GM23338 (cell line): Measurements from ENCODE around the gene JPH3. TPM values are rescaled to one million over a fixed set of nuclear protein-coding genes. Genes with fewer than 3 reads are reported as not detected.

ENCODE experiments used
- ATAC-seq: fragments of 200-7000 bp; cut with Tn5 transposase; 3 replicates; pipeline ENCODE4 v1.9.1; 2020
- DNase-seq: peaks from one replicate; pipeline ENCODE4 v3.0.0-alpha.2; 2015; ENCODE audit warnings: low spot score
- H2AFZ ChIP-seq: fragments of 200-600 bp; sonication (generic); 2 replicates; pipeline ENCODE4 v1.8.0; 2016; ENCODE audit warnings: antibody characterized with exemption, mild to moderate bottlenecking, moderate library complexity
- H3F3A ChIP-seq: fragments of 200-600 bp; sonication (generic); replicated peaks from 2 replicates; pipeline ENCODE4 v1.8.0; 2017; ENCODE audit warnings: antibody characterized with exemption, mixed run types, low read depth
- H3K27ac ChIP-seq: fragments of 200-600 bp; sonication (generic); 2 replicates; pipeline ENCODE4 v1.6.1; 2016; ENCODE audit warnings: low read depth
- H3K27me3 ChIP-seq: fragments of 200-600 bp; sonication (generic); 2 replicates; pipeline ENCODE4 v1.8.0; 2016; ENCODE audit warnings: mild to moderate bottlenecking, mixed run types, moderate library complexity; ENCODE audit not compliant: insufficient read depth
- H3K36me3 ChIP-seq: fragments of 200-600 bp; sonication (generic); 2 replicates; pipeline ENCODE4 v1.8.0; 2016; ENCODE audit warnings: mild to moderate bottlenecking; ENCODE audit not compliant: insufficient read depth
- H3K4me1 ChIP-seq: fragments of 200-600 bp; sonication (generic); 2 replicates; pipeline ENCODE4 v1.8.0; 2016; ENCODE audit warnings: mild to moderate bottlenecking, moderate library complexity; ENCODE audit not compliant: insufficient read depth
- H3K4me2 ChIP-seq: fragments of 200-600 bp; sonication (generic); 2 replicates; pipeline ENCODE4 v1.7.1; 2017; ENCODE audit warnings: mixed run types
- H3K4me3 ChIP-seq: fragments of 200-600 bp; sonication (generic); 2 replicates; pipeline ENCODE4 v1.6.1; 2016; ENCODE audit warnings: mixed run types
- H3K79me2 ChIP-seq: fragments of 200-600 bp; sonication (generic); replicated peaks from 2 replicates; pipeline ENCODE4 v1.8.0; 2017; ENCODE audit warnings: mild to moderate bottlenecking; ENCODE audit not compliant: insufficient read depth
- H3K9me2 ChIP-seq: fragments of 200-600 bp; sonication (generic); 2 replicates; pipeline ENCODE4 v1.8.0; 2017; ENCODE audit not compliant: insufficient read depth
- H4K20me1 ChIP-seq: fragments of 200-600 bp; sonication (generic); replicated peaks from 2 replicates; pipeline ENCODE4 v1.8.0; 2017; ENCODE audit warnings: mild to moderate bottlenecking; ENCODE audit not compliant: insufficient read depth
- H3K27ac Mint-ChIP-seq: 2 replicates; pipeline ENCODE4 v1.8.0; 2020; ENCODE audit warnings: inconsistent platforms, mild to moderate bottlenecking, moderate library complexity, mixed read lengths
- H3K27me3 Mint-ChIP-seq: 3 replicates; pipeline ENCODE4 v1.8.0; 2022; ENCODE audit warnings: low read depth, mild to moderate bottlenecking, moderate library complexity, mixed read lengths, inconsistent platforms; ENCODE audit not compliant: insufficient read depth, poor library complexity
- H3K36me3 Mint-ChIP-seq: 3 replicates; pipeline ENCODE4 v1.8.0; 2021; ENCODE audit warnings: low read depth, mild to moderate bottlenecking, inconsistent platforms, moderate library complexity, mixed read lengths
- H3K4me1 Mint-ChIP-seq: 3 replicates; pipeline ENCODE4 v1.8.0; 2020; ENCODE audit warnings: mild to moderate bottlenecking, inconsistent platforms, mixed read lengths
- H3K4me3 Mint-ChIP-seq: 3 replicates; pipeline ENCODE4 v1.8.0; 2021; ENCODE audit warnings: moderate library complexity, mild to moderate bottlenecking, inconsistent platforms, mixed read lengths
- H3K9me3 Mint-ChIP-seq: 3 replicates; pipeline ENCODE4 v1.8.0; 2020; ENCODE audit warnings: moderate library complexity, mild to moderate bottlenecking, inconsistent platforms, mixed read lengths
- CTCF ChIP-seq, 2 experiments: fragments of 200-600 bp in 1 of 2; sonication (generic) in 1 of 2; conservative IDR thresholded peaks; 2 replicates each; pipeline versions ENCODE4 v1.5.1 to v1.6.1; 2016 to 2017; ENCODE audit warnings: antibody characterized with exemption in 2 of 2, low read depth in 2 of 2, mild to moderate bottlenecking in 2 of 2, moderate library complexity in 1 of 2
- ETS1 ChIP-seq: IDR thresholded peaks from 2 replicates; pipeline ENCODE4 v1.6.1; 2016; ENCODE audit warnings: antibody characterized with exemption
- EZH2 ChIP-seq: fragments of 200-600 bp; sonication (generic); IDR thresholded peaks from one replicate; pipeline ENCODE4 v1.8.0; 2017; ENCODE audit warnings: antibody characterized with exemption, mild to moderate bottlenecking, low read depth; ENCODE audit not compliant: unreplicated experiment
- EZH2phosphoT487 ChIP-seq: fragments of 200-600 bp; sonication (generic); IDR thresholded peaks from one replicate; pipeline ENCODE4 v1.8.1; 2018; ENCODE audit warnings: antibody characterized with exemption; ENCODE audit not compliant: unreplicated experiment
- JUNB ChIP-seq: IDR thresholded peaks from one replicate; pipeline ENCODE4 v1.6.1; 2016; ENCODE audit warnings: antibody characterized with exemption; ENCODE audit not compliant: unreplicated experiment
- NANOG ChIP-seq: IDR thresholded peaks from 2 replicates; pipeline ENCODE4 v1.6.1; 2016; ENCODE audit warnings: antibody characterized with exemption, borderline replicate concordance
- REST ChIP-seq: IDR thresholded peaks from one replicate; pipeline ENCODE4 v1.6.1; 2018; ENCODE audit warnings: antibody characterized with exemption; ENCODE audit not compliant: unreplicated experiment
- STAT1 ChIP-seq: IDR thresholded peaks from one replicate; pipeline ENCODE4 v1.6.1; 2016; ENCODE audit warnings: antibody characterized with exemption; ENCODE audit not compliant: unreplicated experiment
- ZNF114 ChIP-seq: fragments of 250-450 bp; sonication (Bioruptor Pico); IDR thresholded peaks from 2 replicates; pipeline ENCODE4 v1.5.0; 2020; ENCODE audit warnings: mild to moderate bottlenecking, moderate library complexity
- ZNF462 ChIP-seq: fragments of 250-450 bp; sonication (Bioruptor Pico); IDR thresholded peaks from 2 replicates; pipeline ENCODE4 v1.5.0; 2020; ENCODE audit warnings: mild to moderate bottlenecking, moderate library complexity
- polyA plus RNA-seq: library from polyadenylated mRNA; unstranded; fragments of >200 nt; fragmentation: Nextera tagmentation; extraction: Ambion mirVana; gene quantifications from 2 replicates; pipeline ENCODE4 v1.2.1, GENCODE V29; 2016
- total RNA-seq: library from RNA; depleted of rRNA; stranded (reverse); fragments of >200 nt; shearing (Covaris generic); gene quantifications from 2 replicates; pipeline ENCODE4 v1.2.3, GENCODE V29; 2014

JPH3 gene
- total and polyA plus RNA-seq, 2 experiments from 2014 or later: 8.4 to 38.3 TPM

GRCh38 chr16:87671715-87672270, 69.5 kb downstream of the JPH3 start:
- H3K36me3 ChIP-seq: no peaks in the 10 kb centered on the region
- H3K36me3 Mint-ChIP-seq: no peaks in the 10 kb centered on the region
- H3K27me3 ChIP-seq: no peaks in the 10 kb centered on the region
- H3K79me2 ChIP-seq: no peaks in the 10 kb centered on the region
- no peak for DNase-seq
- H2AFZ ChIP-seq: no peak overlapping the region
- H4K20me1 ChIP-seq: no peaks in the 10 kb centered on the region; the same call in 1 of the 2 replicates
- no peak overlapping the region for H3K27ac Mint-ChIP-seq
- H3K4me2 ChIP-seq: no peak overlapping the region
- H3K9me2 ChIP-seq: no peaks in the 10 kb centered on the region
- no peaks in the 10 kb centered on the region for H3K9me3 Mint-ChIP-seq
- no peak overlapping the region for H3K4me3 Mint-ChIP-seq
- no peak for TF ChIP-seq EZH2phosphoT487
- TF ChIP-seq ZNF462: no peak
- no peak for TF ChIP-seq ETS1
- TF ChIP-seq CTCF (conservative IDR thresholded peaks at IDR 0.05; ENCODE audit: low read depth in 2 of 2): no peak
- no peak for TF ChIP-seq NANOG
- TF ChIP-seq STAT1: no peak
- no peak for TF ChIP-seq ZNF114 (CRISPR knock-in tag)
- TF ChIP-seq EZH2: no peak
- TF ChIP-seq JUNB: no peak
- TF ChIP-seq REST: no peak
- H3K27me3 Mint-ChIP-seq: peaks cover 10% of the 10 kb centered on the region
- no peaks in the 10 kb centered on the region for H3K4me1 ChIP-seq
- ATAC-seq: no peak
- no peaks in the 10 kb centered on the region for H3F3A ChIP-seq
- no peak overlapping the region for H3K27ac ChIP-seq
- no peak overlapping the region for H3K4me3 ChIP-seq
- H3K4me1 Mint-ChIP-seq: peaks cover 8% of the 10 kb centered on the region
